Inferior parietal cortex (tissue), 1 donor: ENCODE data around the gene STAM2.
A peak's percentile ranks its signal among the peaks of the same experiment; 100 is the strongest.
"Not testable (repeated sequence)": the region's sequence is repeated elsewhere in the genome, so short reads cannot be mapped to it uniquely, and the experiment has no call there.

Experiments
- DNase-seq: peaks from one replicate; pipeline ENCODE4 v3.0.0-alpha.2; 2016; ENCODE audit errors: extremely low spot score

STAM2 gene

DNA sequence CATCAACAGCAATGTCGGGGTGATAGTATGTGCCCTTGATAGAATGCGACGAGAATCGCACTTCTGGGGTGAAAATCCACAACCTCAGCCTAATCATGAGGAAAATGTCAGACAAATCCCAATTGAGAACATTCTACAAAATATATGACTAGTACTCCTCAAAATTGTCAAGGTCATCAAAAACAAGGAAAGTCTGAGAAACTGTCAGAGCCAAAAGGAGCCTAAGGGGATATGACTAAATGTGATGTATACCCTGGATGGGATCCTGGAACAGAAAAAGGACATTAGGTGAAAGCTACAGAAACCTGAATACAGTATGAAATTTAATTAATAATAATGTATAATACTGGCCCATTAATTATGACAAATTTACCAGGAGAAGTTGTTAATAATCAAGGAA, 69.1 kb downstream of the STAM2 start:
- DNase-seq, result no peak

DNA sequence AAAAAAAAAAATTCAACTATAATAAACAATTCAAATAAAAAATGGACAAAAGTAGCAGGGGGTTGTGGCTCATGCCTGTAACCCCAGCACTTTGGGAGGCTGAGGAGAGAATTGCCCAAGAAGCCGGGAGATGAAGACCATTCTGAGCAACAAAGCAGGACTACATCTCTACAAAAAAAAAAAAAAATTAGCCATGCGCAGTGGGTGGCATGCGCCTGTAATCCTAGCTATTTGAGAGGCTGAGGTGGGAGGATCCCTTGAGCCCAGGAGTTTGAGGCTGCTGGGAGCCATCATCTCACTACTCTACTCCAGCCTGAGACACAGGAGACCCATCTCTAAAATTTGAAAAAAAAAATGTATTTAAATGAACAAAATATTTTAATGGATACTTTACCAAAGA, 72.3 kb downstream of the STAM2 start:
- DNase-seq, result no peak

DNA sequence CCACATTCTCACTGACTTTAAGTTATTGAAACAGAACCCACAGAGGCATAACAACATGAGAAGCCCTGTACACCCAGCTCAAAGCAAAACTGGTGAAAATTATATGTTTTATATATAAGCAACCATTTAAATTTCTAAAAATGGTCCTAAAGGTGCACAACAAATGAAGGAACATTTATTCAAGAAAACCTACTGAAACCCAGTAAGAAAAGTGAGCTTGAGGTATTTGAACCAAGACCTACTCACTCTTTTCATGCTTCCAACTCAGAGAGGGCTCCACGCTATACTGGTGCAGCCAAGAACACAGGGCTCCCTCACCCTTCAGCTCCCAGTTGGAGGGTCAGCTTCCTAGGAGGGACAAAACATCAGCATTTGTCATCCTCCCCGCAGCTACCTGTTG, 74.6 kb downstream of the STAM2 start:
- DNase-seq, result no peak

DNA sequence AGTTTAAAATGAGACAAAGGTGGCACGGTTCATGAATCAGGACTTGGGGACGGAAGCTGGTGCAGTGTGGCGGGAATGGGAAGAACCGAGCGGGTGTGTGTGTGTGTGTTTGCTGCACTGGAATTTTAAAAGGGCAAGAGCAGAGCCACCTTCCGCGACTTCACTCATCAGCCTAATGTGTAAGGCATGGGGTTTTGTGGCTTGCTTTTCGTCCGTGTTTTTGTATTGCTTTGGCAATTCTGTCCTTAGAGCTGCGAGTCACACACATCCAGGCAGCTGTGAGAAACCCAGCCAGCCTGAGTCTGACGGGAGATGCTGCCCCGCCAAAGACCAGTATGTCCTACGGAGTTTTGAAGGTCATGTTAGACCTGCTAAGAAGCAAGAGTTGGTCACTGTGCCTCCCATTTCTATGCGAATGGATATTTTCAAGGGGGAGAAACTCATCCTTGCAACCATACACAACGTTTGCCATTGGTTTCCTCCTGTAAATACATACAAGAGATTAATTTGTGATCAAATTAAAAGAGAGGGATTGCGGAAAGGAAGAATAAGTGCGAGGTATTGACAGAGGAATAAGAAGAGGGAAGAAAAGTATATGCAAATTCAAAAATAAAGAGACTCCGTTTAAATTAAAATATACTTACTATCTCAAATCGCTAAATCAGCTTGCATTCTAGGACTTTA, 76.1 kb downstream of the STAM2 start:
- no peak for DNase-seq

DNA sequence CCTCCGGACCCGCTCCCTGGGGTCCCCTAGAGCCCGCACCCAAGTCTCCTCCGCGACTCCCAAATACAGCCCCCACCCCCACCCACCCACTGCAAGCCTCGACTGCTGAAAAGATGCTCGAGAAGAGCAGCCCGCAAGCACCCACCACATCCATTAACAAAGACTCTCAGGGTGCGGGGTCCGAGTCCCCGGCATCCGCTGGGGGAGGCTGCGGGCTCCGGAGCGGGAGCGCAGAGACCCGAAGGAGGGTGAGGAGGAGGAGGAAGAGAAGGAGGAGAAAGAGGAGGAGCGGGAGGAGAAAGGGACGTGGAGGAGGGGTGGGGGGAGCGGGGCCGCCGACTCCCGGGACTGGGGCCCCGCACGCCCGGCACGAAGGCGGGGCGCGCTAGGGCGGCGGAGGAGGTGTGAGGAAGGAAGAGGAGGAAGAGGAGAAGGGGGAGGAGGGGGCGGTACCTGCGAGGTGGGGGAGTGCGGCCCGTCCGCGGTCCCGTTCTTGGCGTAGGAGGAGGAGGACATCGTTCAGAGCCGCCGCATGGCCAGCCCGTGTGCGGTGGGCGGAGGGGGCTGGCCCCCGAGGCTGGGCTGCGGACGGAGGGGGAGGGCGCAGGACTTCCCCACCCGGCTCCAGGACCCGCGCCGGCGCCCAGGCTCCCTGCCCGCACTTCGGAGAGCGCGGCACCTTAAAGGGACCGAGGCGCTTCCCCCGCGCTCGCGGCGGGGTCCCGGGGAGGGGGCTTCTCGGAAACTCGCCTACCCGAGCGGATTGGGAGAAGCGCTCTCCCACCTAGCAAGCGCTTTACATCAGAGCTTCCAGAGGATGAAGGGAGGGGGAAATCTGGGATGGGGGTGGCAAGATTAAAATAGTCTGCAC, 76.8 kb downstream of the STAM2 start, which contains the start of gene CACNB4:
Gene CACNB4 (minus strand): TSS at position 549 of the 871 bp plus-strand sequence.
- DNase-seq, result no peak

GRCh38 chr2:152097801-152098495, 77.6 kb downstream of the STAM2 start:
- DNase-seq, result no peak

- DNase-seq, result no peak
Measured at GRCh38 chr2:152097290-152097800, 78.2 kb downstream of the STAM2 start.

DNA sequence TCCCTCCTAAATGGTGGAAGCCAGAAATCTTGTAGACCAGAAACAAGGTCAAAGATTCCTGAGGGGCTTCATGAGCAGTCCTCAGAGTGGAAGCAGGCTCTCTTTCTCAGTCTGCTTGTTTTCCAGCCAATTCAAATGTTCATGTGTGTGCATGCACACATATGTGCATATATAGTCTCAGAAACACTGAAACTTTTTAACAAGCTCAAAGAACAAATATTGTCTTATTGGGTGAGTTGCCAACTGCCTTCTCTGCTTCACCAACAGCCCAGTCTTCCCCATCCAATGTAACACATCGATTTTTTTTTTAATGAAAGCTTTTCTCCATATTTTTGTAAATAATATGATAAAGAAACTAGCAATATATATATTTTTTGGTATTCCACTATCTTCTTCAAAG, 80.4 kb downstream of the STAM2 start:
- DNase-seq, result peak; percentile 1

DNA sequence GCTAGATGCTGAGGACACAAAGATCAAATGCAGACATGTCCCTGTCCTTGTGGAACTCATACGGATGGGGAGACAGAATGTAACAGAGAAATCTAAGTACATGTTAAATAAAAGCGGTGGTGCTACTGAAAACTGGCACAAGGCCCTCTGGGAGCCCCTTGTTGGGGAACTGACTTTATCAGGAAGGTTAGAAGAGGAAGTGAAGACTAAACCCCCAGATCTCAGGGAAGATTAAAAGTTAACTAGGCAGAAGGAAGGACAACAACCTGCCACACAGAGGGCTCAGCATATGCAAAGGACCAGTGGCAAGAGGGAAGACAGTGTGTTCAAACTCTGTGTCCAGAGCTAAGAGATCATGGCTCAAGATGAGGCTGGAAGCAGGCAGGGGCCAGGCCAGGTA, 81.5 kb downstream of the STAM2 start:
- DNase-seq, result peak; percentile 1

GRCh38 chr2:152093464-152093863, 82.1 kb downstream of the STAM2 start:
- no peak for DNase-seq

DNA sequence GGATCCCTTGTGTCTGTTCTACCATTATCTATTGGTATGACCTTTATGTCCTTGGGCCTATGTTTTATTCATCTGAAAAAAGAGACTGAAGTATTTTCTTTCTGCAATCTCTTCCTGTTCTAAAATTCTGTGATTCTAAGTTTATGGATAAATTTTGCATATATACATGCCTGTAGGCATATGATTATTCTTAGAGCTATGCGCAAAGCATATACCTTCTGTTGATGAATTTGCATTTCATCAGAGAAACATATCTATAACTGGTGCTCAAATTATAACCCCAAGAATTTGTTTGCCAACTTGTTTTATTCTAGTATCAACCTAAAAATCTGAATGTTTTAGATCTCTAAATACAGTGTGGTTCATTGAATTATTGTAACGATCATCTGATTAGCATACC, 83.5 kb downstream of the STAM2 start:
- DNase-seq, result peak; percentile 2

DNA sequence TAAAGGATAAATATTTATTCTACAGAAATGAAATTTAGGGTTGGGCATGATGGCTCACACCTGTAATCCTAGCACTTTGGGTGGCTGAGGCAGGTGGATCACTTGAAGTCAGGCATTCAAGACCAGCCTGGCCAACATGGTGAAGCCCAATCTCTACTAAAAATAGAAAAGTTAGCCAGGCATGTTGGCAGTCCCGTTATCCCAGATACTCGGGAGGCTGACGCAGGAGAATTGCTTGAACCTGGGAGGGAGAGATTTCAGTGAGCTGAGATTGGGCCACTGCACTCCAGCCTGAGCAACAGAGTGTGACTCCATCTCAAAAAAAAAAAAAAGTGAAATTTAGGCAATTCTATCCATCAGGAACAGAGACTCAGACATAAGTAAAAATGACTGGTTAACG, 84.8 kb downstream of the STAM2 start:
- DNase-seq, result not testable (repeated sequence)

DNA sequence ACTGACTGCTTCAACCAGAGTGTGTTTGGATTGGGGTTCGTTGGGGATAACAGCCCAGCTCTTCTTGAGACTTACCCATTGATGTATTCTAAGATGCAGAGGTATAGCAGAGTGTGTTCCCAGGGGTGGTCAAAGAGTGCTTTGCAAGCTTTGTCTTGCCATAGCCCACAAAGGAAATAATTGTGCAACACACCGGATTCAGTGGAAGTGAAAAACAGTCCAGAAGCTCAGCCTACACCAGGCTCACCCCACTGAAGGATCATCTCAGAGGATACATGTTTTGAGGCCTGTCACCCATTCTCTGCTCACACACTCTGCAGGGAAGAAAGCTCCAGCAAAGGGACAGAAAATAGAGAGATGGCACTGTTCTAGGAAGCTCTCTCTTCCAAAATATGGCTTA, 86.3 kb downstream of the STAM2 start:
- peak; percentile 16 for DNase-seq

DNA sequence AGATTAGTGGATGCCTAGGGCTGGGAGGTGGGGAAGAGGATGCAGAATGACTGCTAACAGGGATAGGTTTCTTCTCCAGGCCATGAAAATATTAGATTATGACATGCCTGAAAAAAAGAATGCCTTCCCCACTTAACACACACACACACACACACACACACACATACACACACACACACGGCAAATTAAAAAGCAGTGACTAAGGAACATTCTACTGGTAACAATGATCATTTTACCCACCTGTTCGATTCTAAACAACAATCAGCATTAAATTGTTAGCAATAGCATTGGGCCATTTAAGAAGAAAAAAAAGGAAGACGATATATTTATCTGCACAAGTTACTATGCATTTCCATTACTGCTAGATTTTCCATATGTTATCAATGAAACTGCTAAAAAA, 87.6 kb downstream of the STAM2 start:
- no peak for DNase-seq

- DNase-seq, result no peak
Measured at GRCh38 chr2:152086231-152086630, 89.3 kb downstream of the STAM2 start.

GRCh38 chr2:152084076-152084475, 91.5 kb downstream of the STAM2 start:
- DNase-seq, result peak; percentile 1

DNA sequence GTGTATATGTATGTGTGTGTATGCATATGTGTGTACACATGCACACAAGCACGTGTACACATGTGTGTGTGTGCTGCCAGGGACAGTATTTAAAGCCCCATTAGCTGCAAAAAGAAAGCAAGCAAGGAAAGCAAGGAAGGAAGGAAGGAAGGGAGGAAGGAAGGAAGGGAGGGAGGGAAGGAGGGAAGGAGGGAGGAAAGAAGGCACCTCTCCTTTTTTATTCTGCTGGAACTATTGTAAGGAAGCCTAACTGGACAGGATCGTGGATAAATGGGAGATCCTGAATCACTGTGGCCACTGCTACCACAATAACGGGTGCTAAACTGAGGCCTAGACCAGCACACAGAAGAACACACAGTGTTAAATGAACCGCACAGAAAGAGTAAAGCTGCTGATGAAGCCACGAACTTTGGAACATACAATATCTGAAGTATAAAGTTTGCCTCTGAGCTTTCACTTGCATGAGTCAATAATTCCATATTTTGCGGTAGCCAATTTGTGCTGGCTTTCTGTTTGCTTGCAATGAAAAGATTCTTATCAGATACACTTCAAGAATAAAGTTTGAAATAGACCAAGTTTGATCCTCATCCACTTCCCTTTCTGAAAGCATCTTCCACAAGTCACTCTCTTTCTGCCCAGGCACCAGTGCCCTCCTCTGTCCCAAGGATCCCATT, 92.2 kb downstream of the STAM2 start:
- DNase-seq, result peak; percentile 1

GRCh38 chr2:152078662-152079061, 96.9 kb downstream of the STAM2 start:
- DNase-seq, result peak; percentile 2

DNA sequence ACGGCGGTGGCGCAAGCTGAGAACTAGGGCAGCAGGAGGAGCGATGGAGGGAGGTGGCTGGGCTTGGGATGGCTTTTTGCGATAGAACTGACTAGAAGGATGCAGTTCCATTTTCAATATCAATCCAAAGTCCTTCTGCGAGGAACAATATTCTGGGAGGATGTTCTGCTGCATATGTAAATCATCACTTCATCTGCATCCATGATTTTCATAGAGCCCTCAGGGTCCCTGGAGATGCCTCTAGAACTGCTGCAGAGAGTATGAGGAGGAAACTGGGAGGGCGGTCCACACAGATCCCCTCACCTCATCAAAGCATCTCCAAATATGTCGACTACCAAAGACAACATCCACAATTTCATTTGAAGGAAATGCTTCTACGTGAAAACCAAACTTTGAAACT, 97.5 kb downstream of the STAM2 start:
- no peak for DNase-seq

GRCh38 chr2:152075461-152076050, 100.0 kb downstream of the STAM2 start:
- no peak for DNase-seq

GRCh38 chr2:152072011-152072410, 103.6 kb downstream of the STAM2 start:
- DNase-seq, result no peak
